ENCODE results near the gene MGRN1.
A peak's percentile ranks its signal among the peaks of the same experiment; 100 is the strongest.

DNA sequence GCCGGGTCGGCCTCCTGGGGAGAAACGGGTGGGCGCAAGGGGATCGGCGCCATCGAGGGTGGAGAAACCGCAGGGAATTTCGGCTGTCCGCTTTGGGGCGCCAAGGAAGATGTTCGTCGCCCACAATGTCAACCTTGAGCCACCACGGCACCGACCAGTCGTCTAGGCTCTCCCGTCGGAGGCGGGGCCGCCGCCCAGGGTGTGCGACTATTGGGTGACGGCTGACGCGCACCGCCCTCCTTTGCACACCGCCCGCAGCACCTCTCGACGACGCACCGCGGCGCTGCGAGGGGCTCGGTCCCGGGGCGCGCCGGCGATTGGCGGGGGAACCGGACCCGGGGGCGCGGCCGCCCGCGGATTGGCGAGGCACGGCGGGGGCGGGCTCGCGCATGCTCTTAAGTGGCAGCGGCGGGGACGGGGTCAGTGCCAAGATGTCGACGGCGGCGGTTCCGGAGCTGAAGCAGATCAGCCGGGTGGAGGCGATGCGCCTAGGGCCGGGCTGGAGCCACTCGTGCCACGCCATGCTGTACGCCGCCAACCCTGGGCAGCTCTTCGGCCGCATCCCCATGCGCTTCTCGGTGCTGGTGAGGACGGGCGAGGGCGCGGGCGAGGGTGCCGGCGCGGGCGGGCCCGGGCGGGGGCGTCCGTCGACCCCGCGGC is 68.8 kb downstream of the MGRN1 start, which contains the start of gene NUDT16L1:
- TF ChIP-seq, protein P1, sequence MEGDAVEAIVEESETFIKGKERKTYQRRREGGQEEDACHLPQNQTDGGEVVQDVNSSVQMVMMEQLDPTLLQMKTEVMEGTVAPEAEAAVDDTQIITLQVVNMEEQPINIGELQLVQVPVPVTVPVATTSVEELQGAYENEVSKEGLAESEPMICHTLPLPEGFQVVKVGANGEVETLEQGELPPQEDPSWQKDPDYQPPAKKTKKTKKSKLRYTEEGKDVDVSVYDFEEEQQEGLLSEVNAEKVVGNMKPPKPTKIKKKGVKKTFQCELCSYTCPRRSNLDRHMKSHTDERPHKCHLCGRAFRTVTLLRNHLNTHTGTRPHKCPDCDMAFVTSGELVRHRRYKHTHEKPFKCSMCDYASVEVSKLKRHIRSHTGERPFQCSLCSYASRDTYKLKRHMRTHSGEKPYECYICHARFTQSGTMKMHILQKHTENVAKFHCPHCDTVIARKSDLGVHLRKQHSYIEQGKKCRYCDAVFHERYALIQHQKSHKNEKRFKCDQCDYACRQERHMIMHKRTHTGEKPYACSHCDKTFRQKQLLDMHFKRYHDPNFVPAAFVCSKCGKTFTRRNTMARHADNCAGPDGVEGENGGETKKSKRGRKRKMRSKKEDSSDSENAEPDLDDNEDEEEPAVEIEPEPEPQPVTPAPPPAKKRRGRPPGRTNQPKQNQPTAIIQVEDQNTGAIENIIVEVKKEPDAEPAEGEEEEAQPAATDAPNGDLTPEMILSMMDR (conservative IDR thresholded peaks at IDR 0.05 in 1 of 2, IDR thresholded peaks at IDR 0.05 in 1 of 2; ENCODE audit: extremely low read depth in 1 of 2, insufficient read depth in 1 of 2, low read depth in 1 of 2, low read length in 2 of 2), result peak in 1 of 2 donors; percentile 19
- TF ChIP-seq EZH2 (IDR thresholded peaks at IDR 0.05; ENCODE audit: borderline replicate concordance, low read length), result no peak

Data from mammary epithelial cell (primary cell).